ENCODE measurements around the gene PABPN1. TPM values are rescaled to one million over a fixed set of nuclear protein-coding genes. Genes with fewer than 3 reads are reported as not detected.
"Not testable (repeated sequence)": the region's sequence is repeated elsewhere in the genome, so short reads cannot be mapped to it uniquely, and the experiment has no call there.

PABPN1 gene
- polyA plus RNA-seq, 1 donor from 2014 or later, result 431 TPM

DNA sequence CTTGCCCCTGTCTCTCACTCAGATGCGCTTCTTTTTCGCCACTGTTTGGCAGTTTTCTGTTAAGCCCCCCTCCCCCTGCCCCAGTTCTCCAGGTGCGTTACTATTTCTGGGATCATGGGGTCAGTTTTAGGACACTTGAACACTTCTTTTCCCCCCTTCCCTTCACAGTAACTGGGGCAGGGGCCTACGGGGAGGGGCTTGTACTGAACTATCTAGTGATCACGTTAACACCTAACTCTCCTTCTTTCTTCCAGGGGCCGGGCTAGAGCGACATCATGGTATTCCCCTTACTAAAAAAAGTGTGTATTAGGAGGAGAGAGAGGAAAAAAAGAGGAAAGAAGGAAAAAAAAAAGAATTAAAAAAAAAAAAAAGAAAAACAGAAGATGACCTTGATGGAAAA, 3.7 kb downstream of the PABPN1 start:
- peak overlapping the region; percentile 10 for H3K9ac ChIP-seq (ENCODE audit: low read length)
- no peak overlapping the region for H3K4me3 ChIP-seq (ENCODE audit: low read length)
- H3K36me3 ChIP-seq (ENCODE audit: insufficient read depth, low read length), result no peaks in the 10 kb centered on the region
- no peaks in the 10 kb centered on the region for H4K20me1 ChIP-seq (ENCODE audit: insufficient read depth)
- H3K27me3 ChIP-seq (ENCODE audit: insufficient read depth, low read depth, low read length), result no peaks in the 10 kb centered on the region
- peaks cover 23% of the 10 kb centered on the region for H3K79me2 ChIP-seq (replicated peaks; ENCODE audit: insufficient read depth, low read length)
- no peak overlapping the region for H3K27ac ChIP-seq (ENCODE audit: low read length)
- peaks cover 2% of the 10 kb centered on the region for H3F3A ChIP-seq (ENCODE audit: insufficient read depth, low read length, poor library complexity, severe bottlenecking)
- no peak overlapping the region for H2AFZ ChIP-seq (ENCODE audit: low read depth, low read length)
- no peaks in the 10 kb centered on the region for H3K9me3 ChIP-seq (ENCODE audit: low read length)
- no peak overlapping the region for H3K4me2 ChIP-seq (ENCODE audit: low read length)
- no peak for TF ChIP-seq POLR2AphosphoS5 (IDR thresholded peaks at IDR 0.05)
- no peak for TF ChIP-seq RAD21 (conservative IDR thresholded peaks at IDR 0.05)
- no peak for TF ChIP-seq CTCF (IDR thresholded peaks at IDR 0.05; ENCODE audit: poor library complexity, severe bottlenecking)
- no peak for TF ChIP-seq EP300 (conservative IDR thresholded peaks at IDR 0.05; ENCODE audit: poor library complexity, severe bottlenecking)
- TF ChIP-seq SMC3 (conservative IDR thresholded peaks at IDR 0.05; ENCODE audit: poor library complexity), result no peak
- no peak for TF ChIP-seq REST (IDR thresholded peaks at IDR 0.05; ENCODE audit: borderline replicate concordance)
- no peaks in the 10 kb centered on the region for H3K9me2 ChIP-seq (ENCODE audit: insufficient read depth, low read length)

- H3K27me3 ChIP-seq (ENCODE audit: insufficient read depth, low read depth, low read length), result not testable (repeated sequence)
These were observed 4.5 kb downstream of the PABPN1 start for GRCh38 chr14:23325746-23326145.

DNA sequence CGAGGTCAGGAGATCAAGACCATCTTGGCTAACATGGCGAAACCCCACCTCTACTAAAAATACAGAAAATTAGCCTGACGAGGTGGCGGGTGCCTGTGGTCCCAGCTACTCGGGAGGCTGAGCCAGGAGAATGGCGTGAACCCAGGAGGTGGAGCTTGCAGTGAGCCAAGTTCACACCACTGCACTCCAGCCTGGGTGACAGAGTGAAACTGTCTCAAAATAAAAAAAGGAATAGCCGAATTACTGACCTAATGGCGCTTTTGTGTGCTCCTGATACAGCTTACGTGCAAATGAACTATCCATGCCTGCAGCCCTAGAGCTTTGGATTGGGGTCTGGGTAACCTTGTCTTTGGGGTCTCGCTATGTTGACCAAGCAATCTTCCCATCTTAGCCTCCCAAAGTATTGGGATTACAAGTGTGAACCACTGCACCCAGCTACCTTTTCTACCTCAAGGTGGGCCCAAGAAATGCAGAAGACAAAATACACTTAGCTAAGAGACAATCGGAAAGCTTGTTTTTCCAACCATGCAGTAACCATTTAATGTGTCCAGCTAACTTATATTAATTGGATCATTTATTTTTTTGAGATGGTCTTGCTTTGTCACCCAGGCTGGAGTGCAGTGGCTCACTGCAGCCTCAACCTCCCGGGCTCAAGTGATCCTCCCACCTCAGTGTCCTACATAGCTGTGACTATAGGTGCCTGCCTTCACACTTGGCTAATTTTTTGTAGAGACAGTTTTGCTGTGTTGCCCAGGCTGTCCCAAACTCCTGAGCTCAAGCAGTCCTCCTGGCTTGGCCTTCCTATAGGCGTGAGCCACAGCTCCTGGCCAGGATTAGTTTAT, 5.5 kb downstream of the PABPN1 start:
- H4K20me1 ChIP-seq (ENCODE audit: insufficient read depth), result no peaks in the 10 kb centered on the region
- no peaks in the 10 kb centered on the region for H3K36me3 ChIP-seq (ENCODE audit: insufficient read depth, low read length)
- H3F3A ChIP-seq (ENCODE audit: insufficient read depth, low read length, poor library complexity, severe bottlenecking), result no peaks in the 10 kb centered on the region
- no peak overlapping the region for H2AFZ ChIP-seq (ENCODE audit: low read depth, low read length)
- H3K27ac ChIP-seq (ENCODE audit: low read length), result no peak overlapping the region
- H3K4me3 ChIP-seq (ENCODE audit: low read length), result no peak overlapping the region
- no peak overlapping the region for H3K4me2 ChIP-seq (ENCODE audit: low read length)
- no peaks in the 10 kb centered on the region for H3K9me3 ChIP-seq (ENCODE audit: low read length)
- H3K9ac ChIP-seq (ENCODE audit: low read length), result no peak overlapping the region
- no peak for TF ChIP-seq SMC3 (conservative IDR thresholded peaks at IDR 0.05; ENCODE audit: poor library complexity)
- TF ChIP-seq TAF1 (IDR thresholded peaks at IDR 0.05; ENCODE audit: low read depth), result no peak
- TF ChIP-seq CTCF (IDR thresholded peaks at IDR 0.05; ENCODE audit: poor library complexity, severe bottlenecking), result no peak
- TF ChIP-seq EP300 (conservative IDR thresholded peaks at IDR 0.05; ENCODE audit: poor library complexity, severe bottlenecking), result no peak
- TF ChIP-seq REST (IDR thresholded peaks at IDR 0.05; ENCODE audit: borderline replicate concordance), result no peak
- no peak for TF ChIP-seq MXI1 (conservative IDR thresholded peaks at IDR 0.05; ENCODE audit: poor library complexity, severe bottlenecking)
- no peak for TF ChIP-seq EZH2 (IDR thresholded peaks at IDR 0.05; ENCODE audit: borderline replicate concordance, insufficient read depth, low read length, poor library complexity, severe bottlenecking)
- TF ChIP-seq POLR2AphosphoS5 (IDR thresholded peaks at IDR 0.05), result no peak
- no peak for TF ChIP-seq RAD21 (conservative IDR thresholded peaks at IDR 0.05)
- H3K27me3 ChIP-seq (ENCODE audit: insufficient read depth, low read depth, low read length), result no peaks in the 10 kb centered on the region
- H3K9me2 ChIP-seq (ENCODE audit: insufficient read depth, low read length), result no peaks in the 10 kb centered on the region
- H3K79me2 ChIP-seq (replicated peaks; ENCODE audit: insufficient read depth, low read length), result peaks cover 23% of the 10 kb centered on the region

More at GRCh38 chr14:23325746-23326145, 4.5 kb downstream of the PABPN1 start:
- not testable (repeated sequence) for H4K20me1 ChIP-seq (ENCODE audit: insufficient read depth); H3K9me2 ChIP-seq (ENCODE audit: insufficient read depth, low read length); H3K9me3 ChIP-seq (ENCODE audit: low read length); H3K36me3 ChIP-seq (ENCODE audit: insufficient read depth, low read length); H3K9ac ChIP-seq (ENCODE audit: low read length); H3K4me2 ChIP-seq (ENCODE audit: low read length); H2AFZ ChIP-seq (ENCODE audit: low read depth, low read length); H3K4me3 ChIP-seq (ENCODE audit: low read length); H3F3A ChIP-seq (ENCODE audit: insufficient read depth, low read length, poor library complexity, severe bottlenecking); H3K27ac ChIP-seq (ENCODE audit: low read length)
- H3K79me2 ChIP-seq (replicated peaks; ENCODE audit: insufficient read depth, low read length), result peaks cover 23% of the 10 kb centered on the region

All from neural cell (in vitro differentiated cells).